Vagina (tissue), 2 donors: ENCODE measurements around the gene KCNG4.

Experiments
- POLR2A ChIP-seq, 2 donors: fragments of 450-650 bp; IDR thresholded peaks; one replicate each; pipeline ENCODE4 v1.6.1; 2017; ENCODE audit warnings: antibody characterized with exemption in 2 of 2, mild to moderate bottlenecking in 2 of 2, moderate library complexity in 2 of 2
- TF ChIP-seq, protein P1 (sequence below), 3 experiments: fragments of 450-650 bp in 2 of 3; fragments of 200-600 bp in 1 of 3; sonication (generic) in 1 of 3; IDR thresholded peaks; one replicate each; pipeline ENCODE4 v1.5.1; 2017 to 2019; ENCODE audit warnings: antibody characterized with exemption in 3 of 3, mild to moderate bottlenecking in 2 of 3, moderate library complexity in 2 of 3

DNA sequence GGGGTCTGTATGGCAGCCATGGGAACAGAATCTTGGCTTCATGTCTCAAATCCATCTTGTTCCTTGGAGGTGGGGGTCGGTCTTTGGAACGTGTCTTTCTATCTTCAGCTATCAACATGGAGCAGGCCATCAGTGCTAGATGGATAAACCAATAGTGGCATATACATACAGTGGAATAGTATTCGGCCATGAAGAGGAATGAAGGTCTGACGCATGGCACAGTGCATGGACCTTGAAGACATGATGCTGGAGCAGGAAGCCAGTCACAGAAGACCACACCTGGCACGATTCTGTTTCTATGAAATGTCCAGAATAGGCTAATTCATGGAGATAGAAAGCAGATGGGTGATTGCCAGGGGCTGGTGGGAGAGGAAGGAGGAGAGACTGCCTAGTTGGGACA is 7.8 kb downstream of the KCNG4 start:
- TF ChIP-seq POLR2A (IDR thresholded peaks at IDR 0.05), result no peak
- TF ChIP-seq, protein P1, sequence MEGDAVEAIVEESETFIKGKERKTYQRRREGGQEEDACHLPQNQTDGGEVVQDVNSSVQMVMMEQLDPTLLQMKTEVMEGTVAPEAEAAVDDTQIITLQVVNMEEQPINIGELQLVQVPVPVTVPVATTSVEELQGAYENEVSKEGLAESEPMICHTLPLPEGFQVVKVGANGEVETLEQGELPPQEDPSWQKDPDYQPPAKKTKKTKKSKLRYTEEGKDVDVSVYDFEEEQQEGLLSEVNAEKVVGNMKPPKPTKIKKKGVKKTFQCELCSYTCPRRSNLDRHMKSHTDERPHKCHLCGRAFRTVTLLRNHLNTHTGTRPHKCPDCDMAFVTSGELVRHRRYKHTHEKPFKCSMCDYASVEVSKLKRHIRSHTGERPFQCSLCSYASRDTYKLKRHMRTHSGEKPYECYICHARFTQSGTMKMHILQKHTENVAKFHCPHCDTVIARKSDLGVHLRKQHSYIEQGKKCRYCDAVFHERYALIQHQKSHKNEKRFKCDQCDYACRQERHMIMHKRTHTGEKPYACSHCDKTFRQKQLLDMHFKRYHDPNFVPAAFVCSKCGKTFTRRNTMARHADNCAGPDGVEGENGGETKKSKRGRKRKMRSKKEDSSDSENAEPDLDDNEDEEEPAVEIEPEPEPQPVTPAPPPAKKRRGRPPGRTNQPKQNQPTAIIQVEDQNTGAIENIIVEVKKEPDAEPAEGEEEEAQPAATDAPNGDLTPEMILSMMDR (IDR thresholded peaks at IDR 0.05), result no peak
